Measurements from ENCODE around the gene PALD1. TPM values are rescaled to one million over a fixed set of nuclear protein-coding genes. Genes with fewer than 3 reads are reported as not detected.

PALD1 gene
- total RNA-seq, 1 experiment from 2014 or later = 34.8 TPM

DNA sequence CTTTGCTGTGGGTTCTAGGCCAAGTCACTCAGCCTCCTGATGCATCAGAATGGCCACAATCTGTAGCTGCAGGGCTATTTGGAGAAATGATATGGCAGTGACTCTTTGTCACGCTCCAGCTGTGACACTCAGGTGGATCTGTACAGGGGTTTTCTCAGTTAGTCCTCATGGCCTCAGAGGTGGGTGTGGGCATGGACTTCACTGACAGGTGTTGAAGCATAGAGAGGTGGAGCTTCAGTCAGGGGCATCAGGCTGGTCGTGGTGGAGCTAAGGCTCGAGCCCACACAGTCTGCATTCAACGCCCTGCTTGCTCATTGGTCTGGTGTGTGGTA is 21.2 kb downstream of the PALD1 start:
- in situ Hi-C loops (cut with HindIII; ENCODE audit: low sequenced_read_pairs) = no loop called here
- no peak for DNase-seq (ENCODE audit: low spot score)

DNA sequence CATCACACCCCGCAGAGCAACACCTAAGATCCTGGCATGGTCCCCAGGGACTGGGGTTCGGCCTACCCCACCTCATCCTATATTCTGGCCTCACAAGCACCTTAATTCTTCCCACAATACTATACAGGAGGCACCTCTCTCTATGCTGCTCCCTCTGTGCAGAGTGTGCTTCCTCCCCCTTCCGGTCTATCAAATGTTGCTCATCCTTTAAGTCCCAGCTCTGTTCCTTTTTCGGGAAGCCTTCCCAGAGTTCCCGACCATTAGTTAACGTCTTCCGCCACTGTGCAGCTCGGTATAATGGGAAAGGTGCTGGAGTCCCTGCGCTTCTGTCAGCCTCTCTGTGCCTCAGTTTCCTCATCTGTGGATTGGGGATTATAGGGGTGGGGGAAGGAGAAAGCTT is 21.8 kb downstream of the PALD1 start:
- in situ Hi-C loops (cut with HindIII; ENCODE audit: low sequenced_read_pairs) = no loop called here
- no peak for DNase-seq (ENCODE audit: low spot score)

- in situ Hi-C loops (cut with HindIII; ENCODE audit: low sequenced_read_pairs) = no loop called here
- DNase-seq (ENCODE audit: low spot score) = no peak
Observed at GRCh38 chr10:70500812-70501301, 22.3 kb downstream of the PALD1 start.

DNA sequence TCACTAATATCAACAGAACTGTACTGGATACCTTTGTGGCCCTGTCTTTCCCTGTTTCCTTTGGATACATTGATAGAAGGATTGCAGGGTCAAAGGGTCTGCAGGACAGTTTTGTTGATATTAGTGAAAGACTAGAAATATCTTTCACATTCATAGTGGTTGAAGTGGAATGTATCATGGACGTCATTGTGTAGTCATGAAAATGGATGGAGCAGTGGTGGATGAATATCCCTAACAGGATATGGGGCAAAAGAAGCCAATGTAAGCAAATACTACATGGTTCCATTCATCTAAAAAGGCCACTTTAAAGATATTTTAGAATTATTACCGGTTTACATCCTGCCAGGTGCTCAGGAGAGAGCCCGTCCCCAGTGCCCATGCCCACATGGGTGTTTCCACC is 23.8 kb downstream of the PALD1 start:
- in situ Hi-C loops (cut with HindIII; ENCODE audit: low sequenced_read_pairs) = no loop called here

GRCh38 chr10:70503776-70504175 is 25.2 kb downstream of the PALD1 start:
- in situ Hi-C loops (cut with HindIII; ENCODE audit: low sequenced_read_pairs) = no loop called here
- peak; percentile 78 for DNase-seq (ENCODE audit: low spot score)

More for the DNA sequence above, 23.8 kb downstream of the PALD1 start:
- no peak for DNase-seq (ENCODE audit: low spot score)

DNA sequence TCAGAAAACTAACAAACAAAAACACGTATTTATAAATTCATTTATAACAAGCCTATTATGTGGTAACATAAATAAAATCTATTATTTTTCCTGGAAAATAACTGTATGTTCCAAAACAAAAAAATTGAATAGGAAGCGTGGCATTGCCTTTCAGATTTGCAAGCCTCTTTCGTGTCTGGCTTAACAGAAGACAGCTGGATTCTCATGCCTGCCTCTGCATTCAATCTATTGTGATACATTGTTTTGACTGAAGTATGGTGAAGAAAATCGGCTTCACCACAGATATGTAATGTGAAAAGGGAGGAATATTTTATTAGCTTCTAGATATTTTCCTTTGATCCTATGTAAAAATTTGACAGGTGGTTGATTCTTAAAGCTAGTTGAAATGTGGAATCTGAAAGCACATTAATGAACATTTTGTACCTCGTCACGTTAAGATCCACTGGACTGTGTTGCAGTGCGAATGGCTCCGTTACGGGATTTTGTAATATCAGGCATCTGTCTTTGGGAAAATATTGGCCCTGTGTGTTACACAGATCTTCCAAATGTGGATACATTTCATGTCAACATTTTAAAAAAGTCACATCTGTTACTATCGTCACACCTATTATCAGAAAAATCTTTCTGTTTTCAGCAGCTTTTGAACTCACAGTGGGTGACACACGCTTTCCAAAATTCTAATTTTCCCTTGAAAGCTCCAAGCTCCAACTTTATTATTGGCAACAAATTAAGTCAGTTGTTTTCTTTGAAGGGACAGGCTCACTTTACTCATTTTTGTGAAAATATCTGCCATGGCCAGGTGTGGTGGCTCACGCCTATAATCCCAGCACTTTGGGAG is 26.2 kb downstream of the PALD1 start:
- no peak for DNase-seq (ENCODE audit: low spot score)
- in situ Hi-C loops (cut with HindIII; ENCODE audit: low sequenced_read_pairs) = no loop called here

DNA sequence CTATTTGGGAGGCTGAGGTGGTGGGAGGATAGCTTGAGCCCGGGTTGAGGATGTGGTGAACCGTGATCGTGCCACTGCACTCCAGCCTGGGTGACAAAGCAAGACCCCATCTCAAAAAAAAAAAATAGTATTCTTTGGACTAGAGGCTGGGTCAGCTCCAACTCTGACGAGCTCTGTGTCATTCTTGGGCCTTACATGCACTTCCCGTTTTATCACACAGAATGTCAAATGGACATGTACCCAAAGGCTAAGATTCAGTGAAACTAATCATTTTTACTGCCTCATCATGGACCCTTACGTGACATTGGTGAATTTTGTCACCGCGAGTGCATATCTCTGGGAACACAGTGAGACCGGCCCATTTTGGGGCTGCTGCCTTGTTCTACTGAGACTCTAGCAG is 27.3 kb downstream of the PALD1 start:
- in situ Hi-C loops (cut with HindIII; ENCODE audit: low sequenced_read_pairs) = no loop called here
- no peak for DNase-seq (ENCODE audit: low spot score)

- in situ Hi-C loops (cut with HindIII; ENCODE audit: low sequenced_read_pairs) = no loop called here
- DNase-seq (ENCODE audit: low spot score) = no peak
Observed at GRCh38 chr10:70507966-70508365, 29.4 kb downstream of the PALD1 start.

DNA sequence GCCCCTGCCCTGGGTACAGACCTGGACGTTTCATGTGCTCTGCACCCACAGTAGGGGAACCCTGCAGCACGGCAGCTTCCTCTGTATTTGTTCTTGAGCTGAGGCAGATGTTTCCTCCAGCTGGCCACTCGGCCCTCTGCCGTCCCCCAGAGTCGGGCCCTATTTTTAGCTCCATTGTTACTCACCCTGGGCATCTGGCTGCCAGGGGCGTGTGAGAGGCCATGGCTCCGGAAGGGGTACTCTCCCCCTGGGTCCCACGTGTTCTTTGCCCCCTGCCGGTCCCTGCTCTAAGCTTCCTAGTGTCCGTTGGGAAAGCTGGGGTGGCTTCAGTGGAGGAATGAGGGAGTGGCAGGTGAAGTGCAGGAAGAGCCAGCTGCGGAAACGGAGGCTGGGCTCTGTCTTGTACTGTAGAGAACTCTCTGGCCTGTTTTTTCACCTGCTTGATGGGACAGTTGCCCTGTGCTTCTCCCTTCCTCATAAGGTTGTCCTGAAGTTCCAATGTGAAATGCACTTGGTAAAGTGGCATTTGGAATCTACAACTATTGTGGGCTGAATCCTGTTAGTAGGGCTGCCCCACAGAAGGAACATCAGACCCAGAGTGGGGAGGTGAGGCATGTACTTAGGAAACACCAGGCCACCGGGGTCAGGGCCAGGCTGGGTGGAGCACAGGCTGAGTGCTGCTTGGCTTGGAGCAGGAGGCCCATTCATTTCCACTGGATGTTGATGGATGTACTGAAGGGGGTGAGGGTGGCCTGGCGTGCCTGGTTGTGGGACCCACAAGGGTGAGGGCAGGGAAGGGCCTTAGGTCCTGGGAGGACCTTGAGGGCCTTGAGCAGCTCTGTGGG is 30.6 kb downstream of the PALD1 start:
- in situ Hi-C loops (cut with HindIII; ENCODE audit: low sequenced_read_pairs) = no loop called here
- DNase-seq (ENCODE audit: low spot score) = no peak

DNA sequence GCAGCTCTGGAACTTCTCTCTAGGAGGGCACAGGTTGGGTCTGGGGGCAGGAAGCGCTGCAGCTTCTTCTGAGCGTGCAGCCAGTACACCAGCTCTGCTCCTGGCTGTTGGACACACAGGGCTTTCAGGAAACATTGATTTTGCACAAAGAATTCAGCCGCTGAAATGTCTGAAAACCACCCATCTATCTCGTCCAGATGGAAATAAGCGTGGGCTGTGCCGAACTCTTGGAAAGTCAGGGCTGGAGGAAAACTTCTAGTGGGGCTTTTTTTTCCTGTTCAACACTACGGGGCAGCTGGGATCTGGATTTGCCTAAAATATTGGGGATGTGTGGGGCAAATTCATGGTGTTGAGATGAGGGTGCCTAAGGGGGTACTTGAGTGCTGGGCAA is 31.2 kb downstream of the PALD1 start:
- no peak for DNase-seq (ENCODE audit: low spot score)
- in situ Hi-C loops (cut with HindIII; ENCODE audit: low sequenced_read_pairs) = no loop called here

GRCh38 chr10:70510453-70510852 is 31.9 kb downstream of the PALD1 start:
- no peak for DNase-seq (ENCODE audit: low spot score)
- in situ Hi-C loops (cut with HindIII; ENCODE audit: low sequenced_read_pairs) = no loop called here

DNA sequence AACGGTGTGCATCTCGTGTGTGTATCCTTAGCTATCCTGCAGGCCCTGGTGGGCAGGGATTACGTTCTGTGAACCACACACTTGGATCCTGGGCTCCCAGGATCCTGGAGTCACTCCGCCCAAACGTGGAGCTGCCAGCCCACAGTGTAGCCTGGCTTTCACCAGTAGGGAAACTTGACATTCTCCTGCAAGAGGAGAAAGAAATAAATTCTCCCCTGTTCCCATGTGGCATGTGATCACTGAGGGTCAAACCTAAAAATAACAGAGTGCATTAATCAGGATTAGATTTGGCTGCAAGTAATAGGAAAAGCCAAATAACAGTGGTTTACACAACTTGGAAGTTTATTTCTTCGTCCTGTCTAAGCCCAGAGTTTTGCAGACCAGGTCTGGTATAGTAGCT is 32.3 kb downstream of the PALD1 start:
- in situ Hi-C loops (cut with HindIII; ENCODE audit: low sequenced_read_pairs) = no loop called here
- no peak for DNase-seq (ENCODE audit: low spot score)

DNA sequence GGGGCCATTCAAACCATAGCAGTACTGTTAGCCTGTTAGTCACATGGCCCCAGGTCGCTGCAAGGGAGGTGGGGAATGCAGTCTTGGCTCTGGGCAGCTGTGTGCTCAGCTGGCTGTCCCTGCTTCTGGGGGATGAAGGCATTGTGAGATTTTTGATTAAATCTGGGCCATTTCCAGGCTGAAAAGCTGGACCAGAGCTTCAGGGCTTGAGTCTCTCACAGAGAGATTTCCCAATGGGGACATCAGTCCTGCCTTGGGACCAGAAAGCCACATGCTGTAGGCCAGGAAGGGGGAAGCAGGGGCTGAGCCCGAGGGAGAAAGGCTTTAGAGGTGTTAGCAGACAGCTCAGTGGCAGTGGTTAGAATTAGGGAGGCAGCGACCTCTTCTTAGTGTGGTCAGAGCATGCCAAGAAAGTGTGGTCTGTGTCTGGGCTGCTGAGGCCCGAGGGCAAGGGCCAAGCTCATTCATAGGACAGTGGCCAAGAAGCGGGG is 33.6 kb downstream of the PALD1 start:
- no peak for DNase-seq (ENCODE audit: low spot score)
- in situ Hi-C loops (cut with HindIII; ENCODE audit: low sequenced_read_pairs) = no loop called here

- DNase-seq (ENCODE audit: low spot score) = peak; percentile 22
- in situ Hi-C loops (cut with HindIII; ENCODE audit: low sequenced_read_pairs) = no loop called here
Observed at GRCh38 chr10:70513848-70514309, 35.3 kb downstream of the PALD1 start.

- DNase-seq (ENCODE audit: low spot score) = no peak
- in situ Hi-C loops (cut with HindIII; ENCODE audit: low sequenced_read_pairs) = no loop called here
Observed at GRCh38 chr10:70514591-70514990, 36.0 kb downstream of the PALD1 start.

- DNase-seq (ENCODE audit: low spot score) = no peak
- in situ Hi-C loops (cut with HindIII; ENCODE audit: low sequenced_read_pairs) = no loop called here
Observed at GRCh38 chr10:70515035-70515667, 36.6 kb downstream of the PALD1 start.

DNA sequence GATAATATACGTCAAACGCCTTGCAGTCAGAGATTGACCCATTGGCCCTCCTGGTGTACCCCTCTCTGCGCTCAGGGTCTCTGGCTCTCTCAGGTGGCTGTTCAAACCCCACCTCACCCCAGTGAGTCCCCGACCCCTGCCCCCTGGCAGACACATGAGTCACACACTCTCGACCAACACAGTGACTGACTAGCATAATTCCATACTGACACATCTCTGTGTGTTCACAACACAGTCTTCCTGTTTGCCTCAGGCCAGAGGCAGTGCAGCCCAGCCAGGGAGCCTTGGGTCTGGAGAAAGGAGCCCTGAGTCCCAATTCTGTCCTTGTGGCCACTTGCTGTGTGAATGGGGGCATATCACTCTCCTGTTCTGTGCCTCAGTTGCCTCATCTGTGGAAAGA is 40.1 kb downstream of the PALD1 start:
- no peak for DNase-seq (ENCODE audit: low spot score)
- in situ Hi-C loops (cut with HindIII; ENCODE audit: low sequenced_read_pairs) = no loop called here

DNA sequence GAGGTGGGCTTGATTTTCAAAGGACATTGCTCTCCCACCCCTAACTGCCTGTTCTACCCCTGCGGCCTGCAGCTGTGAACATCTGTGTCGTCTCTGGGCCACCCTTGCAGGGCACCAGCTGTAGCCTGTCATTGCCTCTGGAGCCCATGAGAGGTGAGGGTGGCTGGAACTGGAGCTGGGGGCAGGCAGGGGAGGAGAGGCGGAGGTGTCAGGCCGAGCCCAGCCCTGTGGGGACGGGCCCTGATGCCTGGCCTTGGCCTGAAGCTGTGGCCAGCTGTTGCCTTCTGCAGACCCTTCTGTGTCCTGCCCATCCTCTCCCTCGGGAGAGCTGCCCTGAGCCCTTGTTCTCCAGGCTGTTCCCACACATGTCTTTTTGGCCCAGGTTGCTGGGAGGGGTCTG is 44.5 kb downstream of the PALD1 start:
- no peak for DNase-seq (ENCODE audit: low spot score)
- in situ Hi-C loops (cut with HindIII; ENCODE audit: low sequenced_read_pairs) = no loop called here

- in situ Hi-C loops (cut with HindIII; ENCODE audit: low sequenced_read_pairs) = no loop called here
- DNase-seq (ENCODE audit: low spot score) = no peak
Observed at GRCh38 chr10:70523549-70523948, 45.0 kb downstream of the PALD1 start.

- in situ Hi-C loops (cut with HindIII; ENCODE audit: low sequenced_read_pairs) = no loop called here
- no peak for DNase-seq (ENCODE audit: low spot score)
Observed at GRCh38 chr10:70528314-70528713, 49.7 kb downstream of the PALD1 start.

All from G401 (cell line).